ENCODE measurements around the gene SMAP1. TPM values are rescaled to one million over a fixed set of nuclear protein-coding genes. Genes with fewer than 3 reads are reported as not detected.

SMAP1 gene
- total and polyA plus RNA-seq, 2 experiments from 2014 or later, result 31.1 to 34.6 TPM

DNA sequence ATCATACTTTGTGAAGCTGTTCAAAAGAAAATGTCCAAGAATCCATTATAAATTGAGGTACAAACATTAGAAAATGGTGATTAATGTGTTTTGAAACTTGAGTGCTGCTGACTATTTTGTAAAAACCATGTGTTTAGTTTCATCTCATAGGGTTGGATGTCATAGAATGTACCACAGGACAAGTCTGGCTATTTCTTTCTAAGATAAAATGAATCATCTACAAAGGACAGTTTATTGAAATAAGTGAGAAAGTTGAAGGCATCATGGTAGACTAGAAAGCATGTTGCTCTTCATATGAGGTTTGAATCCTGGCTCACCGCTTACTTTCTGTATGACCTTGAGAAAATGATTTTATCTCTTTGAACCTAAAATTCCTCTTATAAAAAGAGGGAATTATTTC is 29.2 kb upstream of the SMAP1 start (continued):
- TF ChIP-seq CREB1 (CRISPR knock-in tag; IDR thresholded peaks at IDR 0.05; ENCODE audit: low read depth), result no peak

DNA sequence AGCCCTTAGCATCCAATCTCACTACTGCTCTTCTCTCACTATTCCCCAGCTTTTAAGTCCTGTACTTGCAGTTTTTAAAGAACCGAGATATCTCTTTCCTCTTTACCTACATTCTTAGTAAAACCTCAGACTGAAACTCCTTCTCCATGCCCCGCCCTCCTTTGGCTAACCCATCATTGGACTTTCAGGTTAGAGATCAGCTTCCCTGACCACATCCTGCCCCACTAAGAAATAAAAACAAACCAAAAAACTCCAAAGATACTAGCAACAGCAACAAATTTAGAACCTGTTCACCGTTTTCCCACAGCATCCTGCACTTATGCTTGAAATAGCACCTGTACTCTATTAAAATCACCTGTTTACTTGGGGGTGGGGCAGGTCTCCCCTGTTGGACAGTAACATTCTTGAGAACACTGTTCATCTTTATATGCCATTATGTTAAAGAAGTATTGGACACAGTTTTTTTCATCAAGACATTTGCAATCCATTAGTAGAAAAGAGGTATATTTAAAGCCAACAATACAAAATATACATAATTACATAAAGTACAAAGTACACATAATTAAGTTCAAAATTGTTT is 16.3 kb upstream of the SMAP1 start:
- Histone ChIP-seq H3F3A (replicated peaks; ENCODE audit: low read depth) (no peaks in the 10 kb centered on the region), H2AFZ (no peak overlapping the region), H3K27ac (ENCODE audit: low read depth) (no peak overlapping the region), H3K27me3 (ENCODE audit: insufficient read depth) (no peaks in the 10 kb centered on the region), H3K4me3 (no peak overlapping the region), H4K20me1 (replicated peaks; ENCODE audit: insufficient read depth) (no peaks in the 10 kb centered on the region), H3K4me1 (ENCODE audit: insufficient read depth) (no peaks in the 10 kb centered on the region), H3K9me2 (ENCODE audit: insufficient read depth) (peaks cover 4% of the 10 kb centered on the region), H3K4me2 (no peak overlapping the region), H3K79me2 (replicated peaks; ENCODE audit: insufficient read depth) (no peaks in the 10 kb centered on the region), H3K36me3 (ENCODE audit: insufficient read depth) (no peaks in the 10 kb centered on the region)
- Mint-ChIP-seq H3K27ac (no peak overlapping the region), H3K9me3 (no peaks in the 10 kb centered on the region), H3K36me3 (ENCODE audit: low read depth) (no peaks in the 10 kb centered on the region), H3K4me3 (no peak overlapping the region), H3K27me3 (ENCODE audit: insufficient read depth, low read depth, poor library complexity) (peaks cover 3% of the 10 kb centered on the region), H3K4me1 (no peaks in the 10 kb centered on the region; the same call in 2 of the 3 replicates)
- no peak for ATAC-seq
- no peak for TF ChIP-seq CREB1 (CRISPR knock-in tag; IDR thresholded peaks at IDR 0.05; ENCODE audit: low read depth)
- TF ChIP-seq, protein P1, sequence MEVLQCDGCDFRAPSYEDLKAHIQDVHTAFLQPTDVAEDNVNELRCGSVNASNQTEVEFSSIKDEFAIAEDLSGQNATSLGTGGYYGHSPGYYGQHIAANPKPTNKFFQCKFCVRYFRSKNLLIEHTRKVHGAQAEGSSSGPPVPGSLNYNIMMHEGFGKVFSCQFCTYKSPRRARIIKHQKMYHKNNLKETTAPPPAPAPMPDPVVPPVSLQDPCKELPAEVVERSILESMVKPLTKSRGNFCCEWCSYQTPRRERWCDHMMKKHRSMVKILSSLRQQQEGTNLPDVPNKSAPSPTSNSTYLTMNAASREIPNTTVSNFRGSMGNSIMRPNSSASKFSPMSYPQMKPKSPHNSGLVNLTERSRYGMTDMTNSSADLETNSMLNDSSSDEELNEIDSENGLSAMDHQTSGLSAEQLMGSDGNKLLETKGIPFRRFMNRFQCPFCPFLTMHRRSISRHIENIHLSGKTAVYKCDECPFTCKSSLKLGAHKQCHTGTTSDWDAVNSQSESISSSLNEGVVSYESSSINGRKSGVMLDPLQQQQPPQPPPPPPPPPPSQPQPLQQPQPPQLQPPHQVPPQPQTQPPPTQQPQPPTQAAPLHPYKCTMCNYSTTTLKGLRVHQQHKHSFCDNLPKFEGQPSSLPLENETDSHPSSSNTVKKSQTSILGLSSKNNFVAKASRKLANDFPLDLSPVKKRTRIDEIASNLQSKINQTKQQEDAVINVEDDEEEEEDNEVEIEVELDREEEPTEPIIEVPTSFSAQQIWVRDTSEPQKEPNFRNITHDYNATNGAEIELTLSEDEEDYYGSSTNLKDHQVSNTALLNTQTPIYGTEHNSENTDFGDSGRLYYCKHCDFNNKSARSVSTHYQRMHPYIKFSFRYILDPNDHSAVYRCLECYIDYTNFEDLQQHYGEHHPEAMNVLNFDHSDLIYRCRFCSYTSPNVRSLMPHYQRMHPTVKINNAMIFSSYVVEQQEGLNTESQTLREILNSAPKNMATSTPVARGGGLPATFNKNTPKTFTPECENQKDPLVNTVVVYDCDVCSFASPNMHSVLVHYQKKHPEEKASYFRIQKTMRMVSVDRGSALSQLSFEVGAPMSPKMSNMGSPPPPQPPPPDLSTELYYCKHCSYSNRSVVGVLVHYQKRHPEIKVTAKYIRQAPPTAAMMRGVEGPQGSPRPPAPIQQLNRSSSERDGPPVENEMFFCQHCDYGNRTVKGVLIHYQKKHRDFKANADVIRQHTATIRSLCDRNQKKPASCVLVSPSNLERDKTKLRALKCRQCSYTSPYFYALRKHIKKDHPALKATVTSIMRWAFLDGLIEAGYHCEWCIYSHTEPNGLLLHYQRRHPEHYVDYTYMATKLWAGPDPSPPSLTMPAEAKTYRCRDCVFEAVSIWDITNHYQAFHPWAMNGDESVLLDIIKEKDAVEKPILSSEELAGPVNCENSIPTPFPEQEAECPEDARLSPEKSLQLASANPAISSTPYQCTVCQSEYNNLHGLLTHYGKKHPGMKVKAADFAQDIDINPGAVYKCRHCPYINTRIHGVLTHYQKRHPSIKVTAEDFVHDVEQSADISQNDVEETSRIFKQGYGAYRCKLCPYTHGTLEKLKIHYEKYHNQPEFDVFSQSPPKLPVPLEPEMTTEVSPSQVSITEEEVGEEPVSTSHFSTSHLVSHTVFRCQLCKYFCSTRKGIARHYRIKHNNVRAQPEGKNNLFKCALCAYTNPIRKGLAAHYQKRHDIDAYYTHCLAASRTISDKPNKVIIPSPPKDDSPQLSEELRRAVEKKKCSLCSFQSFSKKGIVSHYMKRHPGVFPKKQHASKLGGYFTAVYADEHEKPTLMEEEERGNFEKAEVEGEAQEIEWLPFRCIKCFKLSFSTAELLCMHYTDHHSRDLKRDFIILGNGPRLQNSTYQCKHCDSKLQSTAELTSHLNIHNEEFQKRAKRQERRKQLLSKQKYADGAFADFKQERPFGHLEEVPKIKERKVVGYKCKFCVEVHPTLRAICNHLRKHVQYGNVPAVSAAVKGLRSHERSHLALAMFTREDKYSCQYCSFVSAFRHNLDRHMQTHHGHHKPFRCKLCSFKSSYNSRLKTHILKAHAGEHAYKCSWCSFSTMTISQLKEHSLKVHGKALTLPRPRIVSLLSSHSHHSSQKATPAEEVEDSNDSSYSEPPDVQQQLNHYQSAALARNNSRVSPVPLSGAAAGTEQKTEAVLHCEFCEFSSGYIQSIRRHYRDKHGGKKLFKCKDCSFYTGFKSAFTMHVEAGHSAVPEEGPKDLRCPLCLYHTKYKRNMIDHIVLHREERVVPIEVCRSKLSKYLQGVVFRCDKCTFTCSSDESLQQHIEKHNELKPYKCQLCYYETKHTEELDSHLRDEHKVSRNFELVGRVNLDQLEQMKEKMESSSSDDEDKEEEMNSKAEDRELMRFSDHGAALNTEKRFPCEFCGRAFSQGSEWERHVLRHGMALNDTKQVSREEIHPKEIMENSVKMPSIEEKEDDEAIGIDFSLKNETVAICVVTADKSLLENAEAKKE (CRISPR knock-in tag; IDR thresholded peaks at IDR 0.05), result no peak
- TF ChIP-seq JUNB (IDR thresholded peaks at IDR 0.05; ENCODE audit: unreplicated experiment), result no peak
- no peak for TF ChIP-seq ZNF114 (CRISPR knock-in tag; IDR thresholded peaks at IDR 0.05)
- TF ChIP-seq STAT1 (IDR thresholded peaks at IDR 0.05; ENCODE audit: unreplicated experiment), result no peak
- TF ChIP-seq EZH2 (IDR thresholded peaks at IDR 0.05; ENCODE audit: low read depth, unreplicated experiment), result no peak
- no peak for TF ChIP-seq NANOG (IDR thresholded peaks at IDR 0.05; ENCODE audit: borderline replicate concordance)
- no peak for TF ChIP-seq ZNF331 (CRISPR knock-in tag; IDR thresholded peaks at IDR 0.05; ENCODE audit: low read depth)
- TF ChIP-seq, protein P2, sequence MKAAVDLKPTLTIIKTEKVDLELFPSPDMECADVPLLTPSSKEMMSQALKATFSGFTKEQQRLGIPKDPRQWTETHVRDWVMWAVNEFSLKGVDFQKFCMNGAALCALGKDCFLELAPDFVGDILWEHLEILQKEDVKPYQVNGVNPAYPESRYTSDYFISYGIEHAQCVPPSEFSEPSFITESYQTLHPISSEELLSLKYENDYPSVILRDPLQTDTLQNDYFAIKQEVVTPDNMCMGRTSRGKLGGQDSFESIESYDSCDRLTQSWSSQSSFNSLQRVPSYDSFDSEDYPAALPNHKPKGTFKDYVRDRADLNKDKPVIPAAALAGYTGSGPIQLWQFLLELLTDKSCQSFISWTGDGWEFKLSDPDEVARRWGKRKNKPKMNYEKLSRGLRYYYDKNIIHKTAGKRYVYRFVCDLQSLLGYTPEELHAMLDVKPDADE (IDR thresholded peaks at IDR 0.05), result no peak
- TF ChIP-seq EZH2phosphoT487 (IDR thresholded peaks at IDR 0.05; ENCODE audit: unreplicated experiment), result no peak
- TF ChIP-seq POLR2AphosphoS5 (IDR thresholded peaks at IDR 0.05; ENCODE audit: low read depth), result no peak
- no peak for DNase-seq (ENCODE audit: low spot score)
